ENCODE data around the gene TOP1.

DNA sequence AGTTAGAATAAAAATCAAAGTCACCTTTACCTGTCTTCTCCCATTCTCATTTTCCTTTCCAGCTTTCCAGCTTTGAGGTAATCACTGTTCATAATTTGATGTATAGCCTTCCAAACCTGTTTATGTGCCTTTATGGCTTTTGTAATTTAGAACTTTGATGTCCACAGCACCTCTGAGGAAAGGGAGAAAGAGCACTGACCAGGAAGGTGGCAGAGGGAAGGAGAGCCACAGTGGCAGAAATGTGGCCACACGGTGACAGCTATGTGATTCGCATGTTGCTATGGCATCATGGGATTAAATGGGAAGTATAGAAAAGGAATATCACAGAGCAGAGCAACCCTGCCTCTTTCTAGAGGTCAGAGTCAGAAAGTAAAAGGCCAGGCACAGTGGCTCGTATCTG, 57.0 kb downstream of the TOP1 start:
- no peak for TF ChIP-seq CTCF (IDR thresholded peaks at IDR 0.05)
- no peak for TF ChIP-seq NR3C1 (CRISPR knock-in tag; conservative IDR thresholded peaks at IDR 0.05; ENCODE audit: low read depth)

All from WTC11 (cell line).